GM12878 (cell line): ENCODE data around the gene INTS7. TPM values are rescaled to one million over a fixed set of nuclear protein-coding genes. Genes with fewer than 3 reads are reported as not detected.

ENCODE experiments used
- CBFB ChIP-seq: IDR thresholded peaks from 2 replicates; pipeline ENCODE4 v1.6.1; 2016; ENCODE audit warnings: antibody characterized with exemption, low read depth
- EED ChIP-seq: sonication (generic); IDR thresholded peaks from 2 replicates; pipeline ENCODE4 v1.6.1; 2016; ENCODE audit warnings: antibody characterized with exemption, low read depth
- ELK1 ChIP-seq: IDR thresholded peaks from 2 replicates; pipeline ENCODE4 v1.6.1; 2012; ENCODE audit warnings: low read depth, low read length, improper control_type of control experiment
- EP300 ChIP-seq, 2 experiments: fragments of 150-350 bp in 1 of 2; IDR thresholded peaks; 2 replicates each; pipeline ENCODE4 v1.6.1; 2011 to 2012; ENCODE audit warnings: low read depth in 2 of 2, low read length in 2 of 2, borderline replicate concordance in 1 of 2, improper control_type of control experiment in 1 of 2, inconsistent platforms in 1 of 2; ENCODE audit not compliant: control insufficient read depth in 1 of 2
- EZH2 ChIP-seq: IDR thresholded peaks from 2 replicates; pipeline ENCODE4 v1.6.1; 2012; ENCODE audit warnings: low read depth, mild to moderate bottlenecking, control low read depth, inconsistent platforms, low read length, borderline replicate concordance; ENCODE audit not compliant: control insufficient read depth
- FOS ChIP-seq: IDR thresholded peaks from 3 replicates; pipeline ENCODE4 v1.6.1; 2011; ENCODE audit warnings: borderline replicate concordance; ENCODE audit not compliant: insufficient read length; ENCODE audit errors: extremely low read depth
- GATAD2B ChIP-seq: fragments of 450-650 bp; conservative IDR thresholded peaks from 2 replicates; pipeline ENCODE4 v1.6.1; 2017; ENCODE audit warnings: low read depth, mild to moderate bottlenecking, moderate library complexity
- HCFC1 ChIP-seq: fragments of 150-350 bp; IDR thresholded peaks from 2 replicates; pipeline ENCODE4 v1.6.1; 2014; ENCODE audit warnings: low read length
- HDAC2 ChIP-seq: fragments of 200-600 bp; sonication (generic); IDR thresholded peaks from 2 replicates; pipeline ENCODE4 v1.6.1; 2017
- IKZF2 ChIP-seq, 2 experiments: fragments of 450-650 bp; IDR thresholded peaks; 2 replicates each; pipeline ENCODE4 v1.6.1; 2017; ENCODE audit warnings: mild to moderate bottlenecking in 2 of 2, moderate library complexity in 2 of 2
- NR2C1 ChIP-seq: fragments of 450-650 bp; IDR thresholded peaks from 2 replicates; pipeline ENCODE4 v1.6.1; 2017; ENCODE audit warnings: antibody characterized with exemption, mild to moderate bottlenecking, moderate library complexity
- NR2C2 ChIP-seq: IDR thresholded peaks from 2 replicates; pipeline ENCODE4 v1.6.1; 2011; ENCODE audit warnings: borderline replicate concordance, low read depth; ENCODE audit not compliant: control insufficient read depth, insufficient read length
- NR2F1 ChIP-seq: fragments of 450-650 bp; conservative IDR thresholded peaks from 2 replicates; pipeline ENCODE4 v1.6.1; 2017; ENCODE audit warnings: mild to moderate bottlenecking
- RAD21 ChIP-seq: IDR thresholded peaks from 2 replicates; pipeline ENCODE4 v1.6.1; 2011; ENCODE audit warnings: mild to moderate bottlenecking, low read depth, low read length, moderate library complexity; ENCODE audit not compliant: insufficient read depth
- RB1 ChIP-seq: fragments of 450-650 bp; formaldehyde crosslinking; IDR thresholded peaks from 2 replicates; pipeline ENCODE4 v1.6.1; 2017; ENCODE audit warnings: mild to moderate bottlenecking, borderline replicate concordance
- STAT3 ChIP-seq: IDR thresholded peaks from 2 replicates; pipeline ENCODE4 v1.6.1; 2011; ENCODE audit warnings: low read depth, low read length, improper control_type of control experiment
- USF2 ChIP-seq: IDR thresholded peaks from 2 replicates; pipeline ENCODE4 v1.6.1; 2011; ENCODE audit warnings: low read depth, low read length, improper control_type of control experiment, borderline replicate concordance
- ZBTB11 ChIP-seq: fragments of 450-650 bp; formaldehyde crosslinking; IDR thresholded peaks from 2 replicates; pipeline ENCODE4 v1.5.0; 2022; ENCODE audit warnings: mild to moderate bottlenecking, missing genetic modification characterization
- ZNF207 ChIP-seq: fragments of 450-650 bp; IDR thresholded peaks from 2 replicates; pipeline ENCODE4 v1.6.1; 2014; ENCODE audit warnings: antibody characterized with exemption, mild to moderate bottlenecking, borderline replicate concordance
- polyA plus RNA-seq, 11 experiments: library from polyadenylated mRNA; depleted of rRNA in 4 of 11; unstranded in 6 of 11; stranded (reverse) in 5 of 11; fragments of >200 nt; fragmentation: Nextera tagmentation in 4 of 11; fragmentation: Illumina TruSeq in 1 of 11; extraction: Ambion mirVana in 4 of 11; extraction: Trizol in 1 of 11; gene quantifications; 1 replicate in 1 of 11; 2 replicates in 10 of 11; pipeline versions ENCODE4 v1.2.1 to v1.2.3, GENCODE V29; 2011 to 2016; ENCODE audit warnings: inconsistent platforms in 2 of 11, missing spikeins in 2 of 11, low read depth in 1 of 11
- total RNA-seq, 4 experiments: library from RNA; depleted of rRNA in 3 of 4; stranded (reverse); fragments of >200 nt in 3 of 4; fragmentation: Illumina TruSeq in 1 of 4; extraction: Trizol in 1 of 4; gene quantifications; 2 replicates each; pipeline versions ENCODE4 v1.2.1 to v1.2.3, GENCODE V29; 2013 to 2021
- TF ChIP-seq, protein P1 (sequence below): IDR thresholded peaks from 2 replicates; pipeline ENCODE4 v1.6.1; 2012; ENCODE audit warnings: mild to moderate bottlenecking, low read depth, low read length
- TF ChIP-seq, protein P2 (sequence below): IDR thresholded peaks from 2 replicates; pipeline ENCODE4 v1.6.1; 2011; ENCODE audit warnings: low read depth, mild to moderate bottlenecking, low read length, moderate library complexity, borderline replicate concordance; ENCODE audit errors: extremely low read depth

The INTS7 gene
- total and polyA plus RNA-seq, 10 of the 15 experiments (the other 5 are each of a cell fraction or from before 2014, with no cell fraction given), result 17.1 to 49.1 (median 26.8) TPM

- TF ChIP-seq GATAD2B, result peak; percentile 70; the same call in 1 of the 2 replicates
- no peak for TF ChIP-seq ZNF207
- TF ChIP-seq EZH2, result no peak
- peak; percentile 39; the same call in 1 of the 2 replicates for TF ChIP-seq NR2F1
- TF ChIP-seq USF2, result peak; percentile 38; the same call in 1 of the 2 replicates
- no peak for TF ChIP-seq HCFC1
- TF ChIP-seq FOS, result no peak
- no peak for TF ChIP-seq NR2C1
- peak; percentile 2; the same call in 1 of the 2 replicates for TF ChIP-seq RAD21
- TF ChIP-seq EED, result peak; percentile 100
- no peak for TF ChIP-seq HDAC2
- TF ChIP-seq, protein P1, sequence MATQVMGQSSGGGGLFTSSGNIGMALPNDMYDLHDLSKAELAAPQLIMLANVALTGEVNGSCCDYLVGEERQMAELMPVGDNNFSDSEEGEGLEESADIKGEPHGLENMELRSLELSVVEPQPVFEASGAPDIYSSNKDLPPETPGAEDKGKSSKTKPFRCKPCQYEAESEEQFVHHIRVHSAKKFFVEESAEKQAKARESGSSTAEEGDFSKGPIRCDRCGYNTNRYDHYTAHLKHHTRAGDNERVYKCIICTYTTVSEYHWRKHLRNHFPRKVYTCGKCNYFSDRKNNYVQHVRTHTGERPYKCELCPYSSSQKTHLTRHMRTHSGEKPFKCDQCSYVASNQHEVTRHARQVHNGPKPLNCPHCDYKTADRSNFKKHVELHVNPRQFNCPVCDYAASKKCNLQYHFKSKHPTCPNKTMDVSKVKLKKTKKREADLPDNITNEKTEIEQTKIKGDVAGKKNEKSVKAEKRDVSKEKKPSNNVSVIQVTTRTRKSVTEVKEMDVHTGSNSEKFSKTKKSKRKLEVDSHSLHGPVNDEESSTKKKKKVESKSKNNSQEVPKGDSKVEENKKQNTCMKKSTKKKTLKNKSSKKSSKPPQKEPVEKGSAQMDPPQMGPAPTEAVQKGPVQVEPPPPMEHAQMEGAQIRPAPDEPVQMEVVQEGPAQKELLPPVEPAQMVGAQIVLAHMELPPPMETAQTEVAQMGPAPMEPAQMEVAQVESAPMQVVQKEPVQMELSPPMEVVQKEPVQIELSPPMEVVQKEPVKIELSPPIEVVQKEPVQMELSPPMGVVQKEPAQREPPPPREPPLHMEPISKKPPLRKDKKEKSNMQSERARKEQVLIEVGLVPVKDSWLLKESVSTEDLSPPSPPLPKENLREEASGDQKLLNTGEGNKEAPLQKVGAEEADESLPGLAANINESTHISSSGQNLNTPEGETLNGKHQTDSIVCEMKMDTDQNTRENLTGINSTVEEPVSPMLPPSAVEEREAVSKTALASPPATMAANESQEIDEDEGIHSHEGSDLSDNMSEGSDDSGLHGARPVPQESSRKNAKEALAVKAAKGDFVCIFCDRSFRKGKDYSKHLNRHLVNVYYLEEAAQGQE, result no peak
- TF ChIP-seq NR2C2, result no peak
- TF ChIP-seq EP300 (IDR thresholded peaks at IDR 0.05; ENCODE audit: borderline replicate concordance in 1 of 2, control insufficient read depth in 1 of 2, low read depth in 2 of 2, low read length in 2 of 2), result peak; percentile 92 to 95
- TF ChIP-seq ZBTB11, result no peak
- no peak for TF ChIP-seq RB1
- TF ChIP-seq IKZF2 (IDR thresholded peaks at IDR 0.05), result peak; percentile 99 to 100
- no peak for TF ChIP-seq ELK1
- TF ChIP-seq, protein P2, sequence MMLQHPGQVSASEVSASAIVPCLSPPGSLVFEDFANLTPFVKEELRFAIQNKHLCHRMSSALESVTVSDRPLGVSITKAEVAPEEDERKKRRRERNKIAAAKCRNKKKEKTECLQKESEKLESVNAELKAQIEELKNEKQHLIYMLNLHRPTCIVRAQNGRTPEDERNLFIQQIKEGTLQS, result no peak
- TF ChIP-seq CBFB, result peak; percentile 71; the same call in 1 of the 2 replicates
- TF ChIP-seq STAT3, result peak; percentile 83; the same call in 1 of the 2 replicates
Measured at GRCh38 chr1:211939876-211940468, 95.4 kb downstream of the INTS7 start (continued).
